Amniotic epithelial cell (primary cell): ENCODE measurements around the gene BIRC5.

ENCODE experiments used
- DNase-seq: peaks from one replicate; pipeline ENCODE4 v3.0.0-alpha.2; 2010; ENCODE audit warnings: low read depth

Gene BIRC5

DNA sequence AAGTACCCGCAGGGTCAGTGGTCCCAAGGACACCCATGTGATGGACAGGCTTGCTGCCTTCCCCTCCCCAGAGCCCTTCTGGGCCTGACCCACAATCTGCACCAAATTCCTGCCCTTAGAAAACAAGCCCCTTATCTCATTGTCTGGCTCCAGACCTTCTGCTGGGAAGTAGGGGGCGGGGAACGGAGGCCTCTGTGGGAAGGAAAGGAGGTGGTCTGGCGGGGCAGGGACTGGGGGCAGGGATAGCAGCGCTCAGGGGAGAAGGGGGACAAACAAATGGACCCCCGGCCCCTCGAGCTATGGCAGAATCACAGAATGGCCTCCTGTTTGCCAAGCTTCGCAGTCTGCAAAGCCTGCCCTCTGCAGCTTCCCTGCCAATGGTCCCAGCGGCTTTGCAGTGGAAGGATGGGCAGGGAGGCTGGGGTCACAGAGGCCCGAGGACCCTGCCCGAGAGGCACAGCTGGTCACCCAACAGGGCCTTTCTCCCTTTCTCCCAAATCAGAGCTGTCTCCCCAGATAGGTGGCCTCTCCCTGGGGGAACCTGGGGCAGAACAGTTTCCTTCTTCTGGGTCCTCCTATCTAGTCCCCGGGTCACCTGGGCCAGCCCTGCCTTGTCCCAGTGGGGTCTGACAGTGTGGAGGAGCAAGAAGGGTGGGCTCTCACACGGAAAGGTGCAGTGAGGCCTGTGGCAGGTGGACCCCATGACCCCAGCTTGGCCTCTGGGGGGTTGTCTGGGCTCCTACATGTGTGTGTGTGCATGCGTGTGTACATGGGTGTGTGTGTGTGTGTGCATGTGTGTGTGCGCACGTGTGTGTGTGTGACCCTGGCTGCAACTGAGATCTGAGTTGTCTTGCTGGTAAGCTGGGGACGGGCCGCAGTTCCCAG is 42.9 kb downstream of the BIRC5 start:
- DNase-seq = peak; percentile 86

- peak; percentile 95 for DNase-seq
These were observed 43.8 kb downstream of the BIRC5 start for GRCh38 chr17:78257810-78258322.

DNA sequence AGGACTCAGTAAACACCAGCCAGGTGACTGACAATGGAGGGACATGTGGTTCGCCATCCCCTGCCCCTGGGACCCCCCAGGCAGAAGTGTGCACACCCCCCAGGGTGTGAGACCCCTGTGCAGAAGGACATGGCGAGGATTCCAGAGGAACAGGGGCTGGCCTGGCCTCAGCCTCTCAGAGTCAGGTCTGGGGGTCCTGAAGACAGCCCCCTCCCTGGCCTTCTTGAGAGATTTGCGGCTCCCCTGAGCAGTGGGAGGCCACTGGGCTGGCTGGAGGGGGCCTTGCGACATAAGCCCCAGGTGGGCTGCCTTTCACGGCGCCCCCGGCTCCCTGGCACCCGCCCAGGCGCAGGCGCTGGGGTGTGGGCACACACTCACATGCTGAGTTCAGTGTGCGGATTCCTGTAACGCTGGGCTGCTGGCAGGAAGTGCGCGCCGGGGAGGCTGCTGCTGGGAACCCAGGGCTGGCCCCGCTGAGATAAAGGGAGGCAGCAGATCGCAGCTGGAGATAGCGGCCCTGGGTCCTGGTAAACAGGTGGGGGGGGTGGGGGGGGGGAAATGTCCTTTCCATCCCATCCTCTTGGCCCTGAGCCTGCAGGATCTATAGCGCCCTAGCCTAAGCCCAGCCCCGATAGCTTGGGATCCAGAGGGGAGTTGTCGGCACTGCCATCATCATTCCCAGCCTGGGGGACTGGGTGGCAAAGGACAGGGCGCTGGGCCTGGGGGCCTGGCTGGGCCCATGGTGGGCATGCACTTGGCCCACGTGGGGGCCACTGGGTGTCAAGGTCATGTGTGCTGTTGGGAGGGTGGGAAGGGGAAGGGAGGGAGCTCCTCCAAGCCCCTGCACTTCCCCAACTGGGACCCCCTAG is 44.5 kb downstream of the BIRC5 start:
- DNase-seq = peak; percentile 90

DNA sequence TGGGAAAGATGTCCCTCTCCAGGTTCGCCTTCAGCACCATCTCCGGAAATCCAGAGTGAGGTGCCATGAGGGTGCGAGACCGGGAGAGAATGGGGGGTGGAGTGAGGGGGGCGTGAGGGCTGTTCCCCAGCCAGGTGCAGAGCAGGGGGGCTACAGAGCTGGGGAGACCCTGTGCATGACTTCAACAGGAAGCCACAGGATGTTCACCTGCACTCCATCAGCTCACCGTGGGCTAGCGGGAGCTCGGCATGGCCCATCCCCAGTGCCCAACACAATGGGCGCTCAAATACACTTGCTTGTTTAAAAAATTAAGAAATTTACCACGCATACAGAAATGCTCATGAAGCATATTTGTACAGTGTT is 45.1 kb downstream of the BIRC5 start:
- no peak for DNase-seq

- peak; percentile 48 for DNase-seq
These were observed 49.1 kb downstream of the BIRC5 start for GRCh38 chr17:78263063-78263735.

DNA sequence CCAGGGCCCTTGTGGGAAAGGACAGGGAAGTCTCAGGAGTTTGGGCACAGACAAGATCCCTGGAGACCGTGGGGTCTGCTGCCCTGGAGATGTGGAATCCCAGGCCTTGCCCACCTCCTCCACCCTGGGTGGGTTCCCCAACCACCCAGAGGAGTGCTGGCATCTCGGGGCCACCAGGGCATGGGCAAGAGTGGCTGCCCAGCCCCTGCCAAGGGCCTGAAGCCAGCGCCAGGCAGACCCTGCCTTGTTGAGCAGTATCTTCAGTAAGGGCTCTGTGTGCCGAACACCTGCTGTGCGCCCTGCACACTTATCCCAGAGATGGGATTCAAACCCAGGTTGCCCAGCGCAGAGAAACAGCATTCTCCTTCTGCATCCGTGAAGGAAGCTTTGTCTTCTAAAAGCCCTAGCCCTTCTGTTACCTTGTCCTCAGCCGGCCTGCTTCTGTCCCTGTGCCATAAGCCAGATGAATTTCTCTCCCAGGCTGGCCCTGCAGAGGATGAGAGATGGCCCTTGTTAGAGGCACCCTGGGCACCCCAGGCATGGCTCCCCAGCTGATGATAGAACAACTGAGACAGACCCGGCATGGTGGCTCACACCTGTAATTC is 49.8 kb downstream of the BIRC5 start:
- no peak for DNase-seq

DNA sequence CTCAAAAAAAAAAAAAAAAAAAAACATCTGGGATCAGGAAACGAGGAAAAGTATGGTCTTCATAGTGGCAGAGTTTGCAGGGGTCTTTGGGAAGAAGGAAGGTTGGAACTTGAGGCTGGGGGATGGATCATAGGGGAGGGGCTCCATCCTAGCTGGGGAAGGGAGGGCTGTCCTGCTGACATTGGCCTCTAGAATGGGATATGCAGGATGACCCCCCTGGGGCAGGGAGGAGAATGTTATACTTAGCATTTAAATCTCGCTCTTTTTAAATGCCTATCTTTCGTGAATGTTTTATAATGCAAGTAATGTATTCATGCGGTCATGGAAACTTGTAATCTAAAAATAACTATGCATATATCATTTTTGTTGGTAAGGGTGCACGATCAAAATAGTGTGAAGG is 50.5 kb downstream of the BIRC5 start:
- DNase-seq = no peak

GRCh38 chr17:78265121-78265520 is 51.1 kb downstream of the BIRC5 start:
- DNase-seq = no peak

DNA sequence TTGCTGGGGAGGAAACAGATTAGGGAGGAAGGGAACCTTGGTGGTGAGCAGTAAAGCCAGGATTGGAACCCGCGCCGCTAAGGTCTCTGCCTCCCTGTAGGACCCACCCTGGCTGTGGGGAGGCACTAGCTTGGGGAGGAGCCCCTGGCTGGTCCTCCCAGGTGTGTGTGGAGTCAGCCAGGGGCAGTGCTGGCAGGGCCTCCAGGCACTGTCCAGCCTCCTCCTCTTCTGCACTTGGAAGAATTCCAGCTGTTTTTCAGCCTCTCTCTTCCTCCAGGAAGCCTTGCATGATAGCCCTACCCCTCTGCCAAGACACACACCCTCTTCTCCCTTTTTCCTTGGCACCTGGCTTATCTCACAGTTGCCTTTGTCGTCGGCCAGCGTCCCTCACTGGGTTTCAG is 52.2 kb downstream of the BIRC5 start:
- DNase-seq = no peak

GRCh38 chr17:78266771-78267170 is 52.7 kb downstream of the BIRC5 start:
- DNase-seq = no peak

DNA sequence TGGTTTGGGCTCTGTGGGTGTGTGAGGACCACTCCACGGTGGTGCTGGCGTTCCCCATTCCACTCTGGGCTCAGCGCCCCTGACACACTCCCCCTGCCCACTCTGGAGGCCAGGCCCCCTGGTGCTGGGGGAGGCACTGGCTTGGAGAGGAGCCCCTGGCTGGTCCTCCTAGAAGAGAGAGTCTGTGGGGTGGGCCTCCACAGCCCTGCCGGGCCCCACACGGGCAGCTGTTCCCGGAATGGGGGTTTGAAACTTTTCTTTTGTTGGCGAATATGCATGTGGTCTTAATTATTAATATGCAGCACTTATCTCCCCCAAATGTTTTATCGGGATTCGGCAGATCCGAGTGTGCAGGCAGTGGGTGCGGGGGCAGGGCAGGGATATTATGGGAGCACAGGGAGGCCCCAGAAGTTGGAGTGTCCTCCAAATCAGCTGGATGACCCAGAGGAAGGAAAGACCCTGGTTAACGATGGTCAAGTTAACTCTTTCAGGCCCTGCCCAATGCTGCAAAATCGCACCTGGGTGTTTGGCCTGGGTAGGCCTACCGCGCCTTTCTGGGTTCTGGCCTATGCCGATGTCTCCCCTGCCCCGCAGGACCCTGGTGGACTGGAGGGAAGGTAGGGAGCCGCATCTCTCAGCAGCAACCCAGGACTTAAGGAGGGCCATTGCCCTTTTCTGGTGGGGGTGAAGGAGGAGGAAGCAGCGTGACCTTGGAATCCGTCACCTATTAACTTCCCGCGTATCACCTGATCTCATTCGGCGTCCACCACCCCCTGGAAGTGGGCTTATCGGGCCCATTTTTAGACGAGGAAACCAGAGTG is 53.4 kb downstream of the BIRC5 start:
- no peak for DNase-seq

DNA sequence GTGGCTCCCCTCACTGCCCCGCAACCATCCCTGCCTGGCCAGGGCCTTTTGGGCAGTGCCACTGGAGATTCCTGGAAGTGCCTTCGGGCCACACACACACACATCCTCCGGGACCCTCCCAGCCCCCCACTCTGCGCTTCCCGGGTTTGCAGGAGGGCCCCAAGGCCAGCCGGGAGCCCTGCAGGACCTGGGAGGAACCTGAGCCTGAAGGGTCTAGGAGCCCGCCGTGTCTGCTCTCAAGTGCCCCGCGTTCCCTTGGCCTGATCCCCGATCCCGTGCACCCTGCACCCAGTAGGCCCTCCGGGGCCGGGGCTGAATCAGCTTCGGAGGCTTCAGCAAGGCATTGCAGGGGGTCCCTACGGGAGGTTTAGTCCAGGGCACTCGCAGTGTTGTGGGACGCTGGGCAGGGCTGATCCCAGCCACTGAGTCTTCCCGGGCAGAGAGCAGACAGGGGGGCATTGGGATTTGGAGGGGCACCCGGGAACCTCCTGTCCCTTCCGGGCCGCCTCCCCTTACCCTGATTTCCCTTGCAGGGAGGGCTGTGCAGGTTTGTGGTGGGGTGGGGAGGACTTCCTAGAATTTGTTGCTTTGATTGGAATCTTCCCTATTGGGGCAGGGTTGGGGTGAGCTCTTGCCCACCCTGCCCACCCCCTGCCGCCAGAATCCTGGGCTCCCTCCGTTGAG is 54.3 kb downstream of the BIRC5 start:
- DNase-seq = no peak

DNA sequence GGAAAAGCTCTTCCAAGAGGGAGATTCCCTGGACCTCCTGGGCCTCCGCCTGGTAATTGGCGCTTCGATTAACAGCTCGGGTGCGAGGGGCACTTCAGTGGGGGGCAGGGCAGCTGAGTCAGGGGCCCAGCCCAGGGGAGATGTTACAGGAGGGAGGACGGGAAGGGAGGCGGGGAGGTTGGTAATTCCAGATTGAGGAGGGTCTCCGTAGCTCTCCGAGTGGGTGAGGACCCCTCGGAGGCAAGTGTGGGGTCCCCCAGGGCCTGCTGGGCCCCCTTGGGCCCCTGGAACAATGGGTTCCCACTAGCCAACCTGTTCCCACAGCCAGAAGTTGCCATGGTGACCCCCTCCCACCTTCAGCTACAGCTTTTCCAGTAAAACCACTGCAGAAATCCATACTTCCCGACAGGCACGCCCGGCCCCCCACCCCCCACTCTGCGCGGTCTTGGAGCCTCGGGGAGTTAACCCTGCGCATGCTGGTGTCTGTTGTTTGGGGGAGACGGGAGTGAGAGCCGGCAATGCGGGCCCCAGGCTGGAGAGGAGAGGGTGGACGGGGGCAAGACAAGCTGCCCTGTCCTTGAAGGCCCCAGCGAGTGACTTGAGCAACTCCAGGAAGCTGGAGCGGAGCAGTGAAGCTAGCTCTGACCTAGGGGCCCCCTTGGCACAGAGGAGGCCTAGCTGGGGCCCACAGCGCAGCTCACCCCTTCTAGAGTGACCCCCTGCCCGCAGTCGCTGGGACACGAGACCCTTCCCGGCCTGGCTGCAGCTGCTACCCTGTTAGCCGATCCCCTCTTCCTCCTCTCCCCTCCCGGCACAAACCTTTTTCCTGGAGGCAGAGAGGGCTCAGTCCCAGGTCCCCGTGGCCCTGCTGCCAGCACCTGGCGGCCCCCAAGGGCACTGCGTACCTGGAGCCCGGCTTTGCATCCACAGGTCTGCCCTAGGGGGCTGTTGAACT is 55.2 kb downstream of the BIRC5 start:
- peak; percentile 92 for DNase-seq

- DNase-seq = no peak
These were observed 55.9 kb downstream of the BIRC5 start for GRCh38 chr17:78269955-78270381.

DNA sequence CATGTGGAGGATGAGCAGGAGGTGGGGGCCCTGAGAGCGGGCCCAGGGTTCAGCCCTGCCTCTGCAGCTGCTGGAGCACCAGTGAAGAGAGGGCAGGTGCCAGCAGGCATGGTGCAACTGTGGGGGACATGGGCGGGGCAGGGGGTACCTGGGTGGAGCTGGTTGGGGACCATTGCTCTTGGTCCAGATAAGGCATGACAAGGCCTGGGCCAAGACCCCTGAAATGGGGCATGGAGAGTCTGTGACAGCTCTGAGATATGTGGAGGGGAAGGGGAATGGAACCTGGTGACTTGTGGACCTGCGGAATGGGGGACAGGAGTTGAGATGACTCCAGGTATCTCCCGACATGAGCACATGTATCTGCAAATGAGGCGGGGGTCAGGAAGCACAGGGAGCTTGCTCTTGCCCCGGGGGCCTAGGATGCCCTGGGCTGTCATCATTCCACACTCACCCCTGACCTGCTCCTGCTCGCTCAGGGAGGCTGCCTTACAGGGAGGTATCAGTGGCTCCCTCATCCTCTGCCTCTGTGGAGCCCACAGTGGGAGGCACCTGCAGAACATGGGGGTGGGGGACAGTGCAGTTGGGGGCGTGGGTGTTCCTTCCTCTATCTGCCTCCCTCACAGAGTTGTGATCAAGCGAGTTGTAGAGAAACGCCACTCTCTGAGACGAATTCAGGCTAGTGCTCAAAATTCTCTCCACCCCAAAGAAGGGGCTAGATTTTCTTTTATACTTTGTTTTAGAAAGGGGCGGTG is 57.5 kb downstream of the BIRC5 start:
- no peak for DNase-seq

DNA sequence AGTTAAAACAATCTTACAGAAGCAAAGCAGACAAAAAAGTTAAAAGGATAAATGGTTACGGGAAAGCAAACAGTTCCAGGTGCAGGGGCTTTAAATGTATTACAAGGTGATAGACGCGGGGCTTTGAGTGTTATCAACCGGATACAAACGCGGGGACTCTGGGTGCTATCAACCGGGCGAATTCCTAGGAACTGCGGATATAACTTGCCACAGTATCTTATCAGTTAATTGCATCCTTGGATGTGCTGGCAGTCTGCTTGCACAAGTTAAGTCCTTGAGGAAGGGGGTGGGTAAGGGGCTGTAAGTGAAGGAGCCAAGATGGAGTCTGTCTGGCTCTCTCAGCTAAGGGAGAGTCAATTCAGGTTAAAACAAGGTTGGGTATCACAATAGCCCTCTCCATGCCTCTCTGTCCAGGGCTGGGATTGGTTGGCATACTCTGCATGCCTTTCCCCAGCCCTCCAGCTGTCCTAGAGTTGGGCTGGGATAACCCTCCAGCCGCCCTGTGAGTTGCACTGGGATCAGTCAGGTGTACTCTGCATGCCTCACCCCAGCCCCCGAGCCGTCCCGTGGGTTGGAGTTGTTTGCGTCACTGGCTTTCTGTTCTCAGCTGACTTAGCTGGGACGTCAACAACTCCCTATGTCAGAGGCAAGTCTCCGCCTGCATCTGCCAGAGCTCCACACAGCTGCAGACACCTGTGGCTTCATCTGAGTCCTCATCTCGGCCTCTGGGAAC is 58.3 kb downstream of the BIRC5 start:
- peak; percentile 98 for DNase-seq

GRCh38 chr17:78272914-78273258 is 58.8 kb downstream of the BIRC5 start:
- no peak for DNase-seq

GRCh38 chr17:78273813-78274212 is 59.8 kb downstream of the BIRC5 start:
- no peak for DNase-seq
